HFFc6 (cell line): ENCODE data around the gene NRG4. TPM values are rescaled to one million over a fixed set of nuclear protein-coding genes. Genes with fewer than 3 reads are reported as not detected.

Source experiments
- DNase-seq: peaks from one replicate; pipeline ENCODE4 v3.0.0-alpha.2; 2018
- H3K27ac Mint-ChIP-seq: 2 replicates; pipeline ENCODE4 v1.8.0; 2020; ENCODE audit warnings: mild to moderate bottlenecking, mixed read lengths
- H3K27me3 Mint-ChIP-seq: 2 replicates; pipeline ENCODE4 v1.8.0; 2021; ENCODE audit warnings: mild to moderate bottlenecking, moderate library complexity, mixed read lengths; ENCODE audit not compliant: insufficient read depth
- H3K36me3 Mint-ChIP-seq: 2 replicates; pipeline ENCODE4 v1.8.0; 2021; ENCODE audit warnings: low read depth, mixed read lengths
- H3K4me1 Mint-ChIP-seq: 2 replicates; pipeline ENCODE4 v1.8.0; 2020; ENCODE audit warnings: low read depth, mixed read lengths
- H3K4me3 Mint-ChIP-seq: 2 replicates; pipeline ENCODE4 v1.8.0; 2020; ENCODE audit warnings: mild to moderate bottlenecking, moderate library complexity, mixed read lengths
- H3K9me3 Mint-ChIP-seq: 2 replicates; pipeline ENCODE4 v1.8.0; 2020; ENCODE audit warnings: mild to moderate bottlenecking, mixed read lengths
- CTCF ChIP-seq: fragments of 200-600 bp; sonication (generic); IDR thresholded peaks from 2 replicates; pipeline ENCODE4 v1.5.0; 2021; ENCODE audit warnings: antibody characterized with exemption, mild to moderate bottlenecking
- total RNA-seq, 6 experiments: library from RNA; stranded (reverse); fragmentation: NEBNext Ultra II Directional; extraction: Animal tissue kit (Norgen Biotek cat#: 25700); gene quantifications; 2 replicates in 1 of 6; 3 replicates in 5 of 6; pipeline ENCODE4 v1.2.3, GENCODE V29; 2021

NRG4 gene
- total RNA-seq, 6 experiments from 2014 or later, result not detected

GRCh38 chr15:76006136-76006778 is 6.0 kb downstream of the NRG4 start:
- Mint-ChIP-seq H3K4me3 (no peak overlapping the region), H3K27ac (no peak overlapping the region), H3K4me1 (no peaks in the 10 kb centered on the region), H3K27me3 (peaks cover 12% of the 10 kb centered on the region), H3K36me3 (no peaks in the 10 kb centered on the region), H3K9me3 (no peaks in the 10 kb centered on the region)
- TF ChIP-seq CTCF, result no peak
- DNase-seq, result no peak

DNA sequence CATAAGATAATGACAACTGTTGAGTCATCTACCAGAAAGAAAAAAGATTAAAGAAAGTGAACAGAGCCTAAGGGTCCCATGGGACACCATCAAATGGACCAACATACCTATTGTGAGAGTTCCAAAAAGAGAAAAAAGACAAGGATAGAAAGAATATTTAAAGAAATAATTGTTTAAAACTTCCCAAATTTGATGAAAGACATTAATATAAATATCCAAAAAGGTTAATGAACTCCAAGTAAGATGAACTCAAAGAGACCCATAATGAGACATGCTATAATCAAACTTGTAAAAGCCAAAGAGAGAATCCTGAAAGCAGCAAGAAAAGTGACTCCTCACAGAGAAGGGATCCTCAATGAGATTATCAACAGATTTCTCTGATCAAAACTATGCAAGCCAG is 8.9 kb downstream of the NRG4 start:
- H3K27me3 Mint-ChIP-seq, result peaks cover 18% of the 10 kb centered on the region
- H3K4me3 Mint-ChIP-seq, result no peak overlapping the region
- no peaks in the 10 kb centered on the region for H3K36me3 Mint-ChIP-seq
- H3K27ac Mint-ChIP-seq, result no peak overlapping the region
- H3K9me3 Mint-ChIP-seq, result no peaks in the 10 kb centered on the region
- TF ChIP-seq CTCF, result no peak
- no peak for DNase-seq
- no peaks in the 10 kb centered on the region for H3K4me1 Mint-ChIP-seq

DNA sequence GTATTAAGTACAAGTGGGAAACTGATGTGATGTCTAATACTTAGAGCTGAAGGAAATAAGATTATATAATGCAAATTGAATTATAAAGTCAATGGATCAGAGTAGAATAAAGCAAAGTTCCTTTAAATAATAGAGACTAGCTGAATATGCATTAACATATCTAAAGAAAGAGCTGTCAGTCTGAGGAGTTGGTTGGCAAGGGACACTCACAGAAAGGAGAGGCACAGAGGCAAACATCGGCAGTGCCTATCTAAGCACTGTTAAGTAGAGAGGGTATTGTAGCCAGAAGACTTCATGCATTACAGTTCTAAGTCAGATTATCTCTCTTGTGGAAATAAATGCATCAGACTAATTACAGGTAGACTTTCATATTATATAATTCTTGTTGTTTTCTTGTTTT is 16.6 kb downstream of the NRG4 start:
- no peak overlapping the region for H3K27ac Mint-ChIP-seq
- TF ChIP-seq CTCF, result no peak
- H3K36me3 Mint-ChIP-seq, result no peaks in the 10 kb centered on the region
- no peak overlapping the region for H3K4me3 Mint-ChIP-seq
- H3K4me1 Mint-ChIP-seq, result no peaks in the 10 kb centered on the region
- no peak for DNase-seq
- H3K27me3 Mint-ChIP-seq, result peaks cover 10% of the 10 kb centered on the region
- H3K9me3 Mint-ChIP-seq, result no peaks in the 10 kb centered on the region

- Mint-ChIP-seq H3K36me3 (no peaks in the 10 kb centered on the region), H3K4me1 (no peaks in the 10 kb centered on the region), H3K27ac (no peak overlapping the region), H3K27me3 (peaks cover 8% of the 10 kb centered on the region), H3K9me3 (no peaks in the 10 kb centered on the region), H3K4me3 (no peak overlapping the region)
- no peak for TF ChIP-seq CTCF
- DNase-seq, result no peak
These were observed 18.0 kb downstream of the NRG4 start for GRCh38 chr15:75994220-75994619.

- no peaks in the 10 kb centered on the region for H3K4me1 Mint-ChIP-seq
These were observed 19.3 kb downstream of the NRG4 start for GRCh38 chr15:75992897-75993296.

More at GRCh38 chr15:75992897-75993296, 19.3 kb downstream of the NRG4 start:
- no peak for DNase-seq
- no peak overlapping the region for H3K4me3 Mint-ChIP-seq
- H3K36me3 Mint-ChIP-seq, result no peaks in the 10 kb centered on the region
- H3K27ac Mint-ChIP-seq, result no peak overlapping the region
- no peaks in the 10 kb centered on the region for H3K9me3 Mint-ChIP-seq
- H3K27me3 Mint-ChIP-seq, result peaks cover 10% of the 10 kb centered on the region; the same call in 1 of the 2 replicates
- TF ChIP-seq CTCF, result no peak
